GM18519 (cell line): ENCODE measurements around the gene SELE.
"Not testable (repeated sequence)": the region's sequence is repeated elsewhere in the genome, so short reads cannot be mapped to it uniquely, and the experiment has no call there.

Experiments used
- ATAC-seq: cut with Tn5 transposase; IDR thresholded peaks from one replicate; pipeline ENCODE4 v1.9.1; 2021; ENCODE audit warnings: mild to moderate bottlenecking, moderate library complexity; ENCODE audit not compliant: unreplicated experiment, low FRiP score

Gene SELE

DNA sequence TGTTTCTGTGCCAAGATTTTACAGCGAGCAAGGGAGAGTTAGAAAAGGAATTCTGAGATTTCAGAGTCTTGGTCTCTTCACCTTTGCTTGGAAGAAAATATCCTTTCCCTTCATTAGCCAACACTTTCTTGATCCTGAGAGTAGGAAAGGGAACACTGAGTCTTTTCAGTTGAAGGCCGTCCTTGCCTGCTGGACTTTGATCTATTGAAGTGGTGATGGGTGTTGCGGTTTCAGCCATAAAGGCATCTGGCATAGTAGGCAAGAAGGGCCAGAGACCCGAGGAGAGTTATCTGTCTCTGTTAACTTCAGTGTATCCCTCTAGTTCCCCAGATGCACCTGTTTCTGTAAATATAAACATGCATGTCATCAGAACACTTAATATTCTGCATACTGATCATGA is 9.7 kb downstream of the SELE start:
- no peak for ATAC-seq

GRCh38 chr1:169723763-169724162 is 10.1 kb downstream of the SELE start:
- no peak for ATAC-seq

- no peak for ATAC-seq
These were observed 11.1 kb downstream of the SELE start for GRCh38 chr1:169722779-169723178.

GRCh38 chr1:169715100-169715499 is 18.8 kb downstream of the SELE start:
- not testable (repeated sequence) for ATAC-seq

GRCh38 chr1:169713090-169713489 is 20.8 kb downstream of the SELE start:
- ATAC-seq: not testable (repeated sequence)

DNA sequence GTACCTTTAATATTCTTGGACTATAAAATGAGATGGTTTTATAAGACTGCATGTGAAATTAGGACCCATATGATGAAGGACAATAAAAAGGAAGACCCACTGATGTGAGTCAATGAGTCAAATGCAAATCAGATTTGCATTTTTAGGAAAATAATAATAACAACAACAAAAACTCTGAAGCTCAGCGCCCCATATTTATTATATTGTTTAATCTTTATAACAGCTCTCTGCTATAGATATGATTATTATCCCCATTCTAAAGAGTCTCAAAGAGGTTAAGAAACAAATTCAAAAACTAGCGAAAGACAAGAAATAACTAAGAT is 21.6 kb downstream of the SELE start:
- ATAC-seq: no peak

- ATAC-seq: peak; percentile 56
These were observed 22.2 kb downstream of the SELE start, which contains the start of gene SELL for GRCh38 chr1:169711469-169712308. TSS of gene SELL (minus strand) at chr1:169711620. CDS start at chr1:169711498, 122 bp downstream.

DNA sequence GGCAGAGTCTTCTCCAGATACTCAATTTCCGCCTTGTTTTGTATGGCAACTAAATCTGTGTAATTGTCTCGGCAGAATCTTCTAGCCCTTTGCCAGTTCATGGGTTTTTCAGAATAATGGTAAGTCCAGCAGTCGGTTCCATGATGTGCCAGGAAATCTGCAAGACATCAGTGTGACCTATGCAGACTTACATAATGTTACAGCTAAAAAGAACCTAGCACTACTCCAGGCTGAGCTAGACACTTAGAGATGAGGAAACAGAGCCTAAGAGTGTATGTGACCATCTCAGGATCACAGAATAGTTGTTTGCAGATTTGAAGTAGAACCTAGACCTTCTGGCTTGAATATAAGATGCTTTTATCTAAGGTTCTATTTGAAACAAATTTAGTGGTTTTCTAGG is 25.2 kb downstream of the SELE start:
- ATAC-seq: no peak

DNA sequence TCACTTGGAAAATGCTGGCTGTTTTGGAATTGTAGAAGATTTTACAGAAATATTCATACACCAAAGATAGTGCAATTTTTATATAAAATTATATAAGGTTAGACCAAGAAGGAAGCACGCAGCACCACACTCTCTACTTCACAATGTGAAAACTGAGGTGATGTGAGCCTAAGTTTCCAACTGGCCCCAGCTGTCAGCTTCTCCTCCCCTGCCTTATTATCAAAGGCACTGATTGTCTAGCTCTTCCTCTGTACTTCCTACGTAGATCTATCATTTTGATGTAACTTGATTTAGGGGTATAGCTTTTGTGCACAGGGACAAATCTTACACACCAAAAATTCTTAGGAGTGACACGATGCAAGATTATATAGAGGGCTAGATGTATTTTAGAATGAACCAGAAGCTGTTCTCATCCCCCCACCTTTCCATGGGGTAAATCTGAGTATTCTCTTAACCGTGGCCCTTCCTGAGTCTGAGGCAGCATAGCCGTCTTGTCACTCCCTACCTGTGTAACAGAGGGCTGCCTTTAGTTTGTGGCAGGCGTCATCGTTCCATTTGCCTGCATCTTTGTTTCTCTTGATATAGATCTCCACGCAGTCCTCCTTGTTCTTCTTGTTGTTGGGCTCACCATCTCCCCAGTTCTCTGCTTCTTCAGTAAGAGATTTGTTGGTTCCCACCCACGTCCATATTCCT is 25.8 kb downstream of the SELE start:
- ATAC-seq: no peak

- ATAC-seq: no peak
These were observed 29.1 kb downstream of the SELE start for GRCh38 chr1:169704797-169705196.

DNA sequence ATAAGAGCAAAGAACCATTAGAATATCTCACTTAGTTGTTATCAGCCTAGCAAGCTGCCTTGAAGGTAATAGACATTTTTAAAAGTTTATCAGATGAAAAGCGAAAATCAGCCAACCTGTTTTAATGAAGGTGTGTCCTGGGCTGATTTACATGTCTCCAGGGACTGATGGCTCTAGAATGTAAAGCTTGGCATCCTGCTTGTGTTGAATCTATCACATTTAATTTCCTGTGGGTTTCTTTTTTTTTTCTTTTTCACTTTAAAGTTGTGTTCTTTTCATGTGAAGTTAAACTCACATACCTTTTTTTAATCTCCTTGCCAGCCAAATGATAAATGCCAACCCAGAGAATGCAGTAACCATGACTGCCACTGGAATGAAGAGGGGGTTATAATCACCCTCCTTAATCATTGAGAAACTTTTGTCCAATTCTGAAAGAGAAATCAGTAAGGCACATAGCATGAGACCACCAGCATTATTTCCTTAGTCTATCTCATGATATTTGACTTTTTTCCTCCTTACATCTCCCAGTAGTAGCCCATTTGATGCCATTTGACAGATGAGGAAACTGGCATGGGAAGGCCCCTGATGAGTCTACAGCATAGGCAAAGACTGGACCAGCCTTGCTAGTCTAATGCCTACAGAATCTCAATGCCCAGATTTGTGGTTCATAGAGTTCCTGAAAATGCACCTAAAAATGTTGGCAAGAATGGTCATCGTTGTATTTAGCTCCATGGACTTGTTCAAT is 32.4 kb downstream of the SELE start:
- ATAC-seq: no peak

GRCh38 chr1:169699707-169700106 is 34.2 kb downstream of the SELE start:
- ATAC-seq: no peak

DNA sequence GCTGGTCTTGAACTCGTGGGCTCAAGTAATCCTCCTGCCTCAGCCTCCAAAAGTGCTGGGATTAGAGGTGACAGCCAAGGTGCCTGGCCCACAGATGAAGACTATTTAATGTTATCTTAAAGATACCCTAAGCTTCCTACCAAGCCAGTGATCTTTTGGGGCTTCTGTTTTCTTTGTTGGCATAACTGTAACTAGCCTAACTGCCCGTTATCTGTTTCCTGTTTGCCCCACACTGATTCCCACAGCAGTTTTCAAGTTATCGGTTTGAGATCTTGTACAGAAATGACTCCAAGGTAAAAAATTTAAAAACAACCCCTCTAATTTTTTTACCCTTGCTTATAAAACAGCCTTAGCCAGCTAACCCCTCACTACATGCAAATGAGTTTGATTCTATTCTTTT is 34.9 kb downstream of the SELE start:
- ATAC-seq: no peak

GRCh38 chr1:169697755-169698154 is 36.1 kb downstream of the SELE start:
- peak; percentile 44 for ATAC-seq

DNA sequence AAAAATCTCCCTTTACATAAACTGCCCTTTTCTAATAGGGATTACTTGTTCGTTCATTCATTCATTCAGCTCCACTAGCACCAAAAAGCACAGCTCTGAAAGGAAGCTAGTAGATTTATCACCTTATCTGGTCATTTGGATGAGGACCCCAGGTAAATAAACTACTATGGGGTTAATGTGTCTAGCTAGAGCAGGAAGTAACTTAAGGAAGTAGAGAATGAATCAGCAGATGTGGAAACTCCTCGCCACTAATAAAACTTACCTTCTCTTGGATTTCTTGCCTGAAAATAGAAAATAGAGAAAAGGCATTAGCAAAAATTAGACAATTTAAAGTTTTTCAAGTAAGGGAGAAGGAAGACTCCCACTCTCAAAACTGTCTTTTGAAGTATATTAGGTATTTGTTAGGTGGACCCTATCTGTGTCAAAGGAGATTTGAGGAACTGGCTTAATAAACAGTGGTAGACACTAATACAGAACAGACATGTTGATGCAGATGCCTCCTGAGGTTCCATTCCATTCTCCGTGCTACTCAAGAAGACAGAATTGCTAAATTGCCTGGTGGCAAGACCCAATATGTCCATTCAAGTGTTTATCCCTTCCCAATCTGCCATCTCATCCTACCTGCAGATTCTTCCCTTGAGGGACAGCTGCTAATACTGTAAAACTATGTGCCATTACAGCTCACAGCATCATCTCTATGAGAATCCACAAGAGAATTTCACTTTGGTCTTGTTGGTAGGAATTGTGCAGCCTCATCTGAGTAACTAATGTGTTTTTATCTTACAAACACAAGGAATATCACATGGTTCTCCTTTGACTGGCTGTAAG is 37.4 kb downstream of the SELE start:
- no peak for ATAC-seq

GRCh38 chr1:169694304-169695075 is 39.4 kb downstream of the SELE start:
- ATAC-seq: peak; percentile 29

DNA sequence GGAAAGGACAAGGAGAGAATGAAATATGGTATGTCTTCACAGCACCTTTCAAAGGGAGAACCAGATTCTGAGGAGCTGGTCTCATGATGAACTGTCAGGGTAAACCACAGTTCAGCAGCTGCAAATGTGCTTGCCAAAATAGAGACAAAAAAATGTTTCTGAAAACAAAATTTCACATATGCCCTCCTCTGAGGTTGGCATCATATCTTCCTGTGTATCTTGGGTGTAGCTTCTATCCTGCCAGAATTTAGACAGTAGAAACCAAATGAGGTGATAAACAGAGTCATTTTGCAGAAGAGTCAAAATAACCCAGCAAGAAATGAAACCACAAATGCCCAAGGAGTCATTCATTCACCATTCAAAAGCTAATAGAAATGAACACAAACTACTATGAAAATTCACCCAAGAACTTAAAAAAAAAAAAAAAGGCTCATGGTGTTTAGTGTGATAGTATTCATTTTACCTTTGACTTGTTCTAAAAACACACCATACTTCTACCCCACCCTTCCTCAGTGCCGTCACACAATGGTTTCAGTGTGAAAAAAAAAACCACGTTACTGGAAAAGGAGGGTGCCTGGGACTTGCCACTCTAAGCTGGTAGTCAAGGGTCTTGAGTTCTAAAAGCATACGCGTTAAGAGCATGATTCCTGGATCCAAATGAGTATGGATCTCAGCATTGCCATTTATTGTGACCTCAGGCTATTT is 41.0 kb downstream of the SELE start:
- no peak for ATAC-seq

- ATAC-seq: no peak
These were observed 43.4 kb downstream of the SELE start for GRCh38 chr1:169690489-169690888.

- ATAC-seq: no peak
These were observed 44.5 kb downstream of the SELE start for GRCh38 chr1:169689395-169689794.
